BLaER1 treated with 17β-estradiol and CSF1 and Interleukin-3, amounts not matched to agents 10 nM and 100 nM (cell line): ENCODE measurements around the gene CRYL1.

Experiments
- H3K27ac ChIP-seq, 11 experiments: shearing (Covaris generic); formaldehyde crosslinking; 2 replicates each; pipeline ENCODE4 v1.8.1; 2022
- H3K27me3 ChIP-seq, 11 experiments: shearing (Covaris generic); formaldehyde crosslinking; 2 replicates each; pipeline ENCODE4 v1.8.1; 2022
- H3K36me3 ChIP-seq, 11 experiments: shearing (Covaris generic); formaldehyde crosslinking; 2 replicates each; pipeline ENCODE4 v1.8.1; 2022
- H3K4me1 ChIP-seq, 10 experiments: shearing (Covaris generic); formaldehyde crosslinking; 2 replicates each; pipeline ENCODE4 v1.8.1; 2022
- H3K4me2 ChIP-seq, 11 experiments: shearing (Covaris generic); formaldehyde crosslinking; 2 replicates each; pipeline ENCODE4 v1.8.1; 2022
- H3K4me3 ChIP-seq, 10 experiments: shearing (Covaris generic); formaldehyde crosslinking; 2 replicates each; pipeline ENCODE4 v1.8.1; 2022
- H3K9ac ChIP-seq, 11 experiments: shearing (Covaris generic); formaldehyde crosslinking; 2 replicates each; pipeline ENCODE4 v1.8.1; 2022
- H3K9me3 ChIP-seq, 11 experiments: shearing (Covaris generic); formaldehyde crosslinking; replicated peaks in 1 of 11; 2 replicates each; pipeline ENCODE4 v1.8.1; 2022
- H4K20me1 ChIP-seq, 11 experiments: shearing (Covaris generic); formaldehyde crosslinking; 2 replicates each; pipeline ENCODE4 v1.8.1; 2022
- Cebpa-rat ChIP-seq, 11 experiments: shearing (Covaris generic); IDR thresholded peaks; 2 replicates each; pipeline ENCODE4 v1.8.1; 2022

Gene CRYL1

DNA sequence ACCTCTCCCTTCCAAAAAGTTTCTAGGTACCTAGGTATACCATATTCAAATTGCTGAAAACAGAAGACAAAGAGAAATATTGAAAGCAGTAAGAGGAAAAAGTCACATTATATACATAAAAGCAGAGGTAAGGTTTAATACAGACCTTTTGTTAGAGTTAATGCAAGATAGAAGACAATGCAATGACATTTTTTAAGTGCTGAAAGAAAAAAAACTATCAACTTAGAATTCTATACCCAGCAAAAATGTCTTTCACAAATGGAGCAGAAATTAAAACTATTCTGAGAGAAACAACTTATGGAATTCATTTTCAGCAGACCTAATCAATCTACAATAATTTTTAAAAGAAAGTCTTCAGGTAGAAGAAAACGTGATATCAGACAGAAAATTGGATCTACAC is 77.2 kb downstream of the CRYL1 start:
- Histone ChIP-seq H3K9me3 (peaks cover 54 to 62% (median 58%) of the 10 kb centered on the region in 11 experiments), H3K36me3 (peaks cover 0 to 34% (median 6%) of the 10 kb centered on the region in 11 experiments; a peak in 7 of 22 replicates), H3K4me3 (no peak overlapping the region), H3K27me3 (no peaks in the 10 kb centered on the region), H4K20me1 (0 out of 22 replicates have a peak, but pooled peaks cover 0 to 4% (median 0%) of the 10 kb centered on the region in 11 experiments), H3K4me1 (peaks cover 0 to 16% (median 11%) of the 10 kb centered on the region in 10 experiments; a peak in 13 of 20 replicates), H3K9ac (no peak overlapping the region), H3K27ac (no peak overlapping the region), H3K4me2 (no peak overlapping the region)
- no peak for TF ChIP-seq Cebpa-rat (IDR thresholded peaks at IDR 0.05)

DNA sequence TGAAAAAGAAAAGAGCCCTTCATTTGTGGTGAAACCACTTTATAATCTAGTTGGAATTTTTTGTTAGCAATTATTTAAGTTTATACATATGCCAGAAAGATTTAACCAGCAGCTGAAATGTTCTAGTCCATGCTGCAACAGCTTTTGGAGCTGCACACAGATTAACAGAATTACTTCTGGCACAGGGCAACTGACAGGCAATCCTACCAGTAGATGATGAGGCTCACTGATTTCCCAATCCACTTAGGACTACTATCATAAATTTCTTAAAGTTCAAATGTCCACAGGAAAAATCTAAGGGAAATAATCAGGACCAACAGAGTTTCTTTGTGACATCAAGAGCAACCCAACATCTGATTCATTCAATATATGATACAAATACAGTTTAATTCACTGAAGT is 78.8 kb downstream of the CRYL1 start:
- peaks cover 54 to 61% (median 58%) of the 10 kb centered on the region in 11 experiments for H3K9me3 ChIP-seq
- H3K36me3 ChIP-seq, result peaks cover 0 to 34% (median 6%) of the 10 kb centered on the region in 11 experiments; a peak in 7 of 22 replicates
- no peak overlapping the region for H3K4me2 ChIP-seq
- H3K9ac ChIP-seq, result no peak overlapping the region
- peaks cover 0 to 20% (median 12%) of the 10 kb centered on the region in 10 experiments; a peak in 13 of 20 replicates for H3K4me1 ChIP-seq
- H4K20me1 ChIP-seq, result no peaks in the 10 kb centered on the region; a peak in 1 of 22 replicates
- no peak overlapping the region for H3K4me3 ChIP-seq
- no peaks in the 10 kb centered on the region for H3K27me3 ChIP-seq
- TF ChIP-seq Cebpa-rat (IDR thresholded peaks at IDR 0.05), result no peak
- H3K27ac ChIP-seq, result no peak overlapping the region

DNA sequence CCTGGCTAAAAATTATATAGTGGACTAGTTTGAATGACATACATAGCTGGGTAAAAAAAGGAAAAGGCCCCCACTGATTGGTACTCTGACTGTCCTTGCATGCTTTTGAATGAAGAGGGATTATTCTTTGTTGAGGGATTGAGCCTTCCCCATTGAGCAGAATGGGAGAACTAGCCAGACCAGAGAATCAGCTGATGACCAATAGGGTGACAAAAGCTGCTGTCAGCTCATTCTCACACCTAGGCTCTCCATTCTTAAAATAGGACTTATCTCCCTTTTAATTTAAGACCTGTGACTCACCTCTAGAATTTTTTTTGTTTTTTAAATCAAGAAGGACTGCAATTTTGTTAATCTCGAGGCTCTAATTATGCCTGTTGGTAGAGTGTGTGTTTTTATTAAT is 79.3 kb downstream of the CRYL1 start:
- Histone ChIP-seq H3K27ac (no peak overlapping the region), H4K20me1 (no peaks in the 10 kb centered on the region; a peak in 1 of 22 replicates), H3K9me3 (peaks cover 54 to 61% (median 58%) of the 10 kb centered on the region in 11 experiments), H3K36me3 (peaks cover 0 to 34% (median 6%) of the 10 kb centered on the region in 11 experiments; a peak in 7 of 22 replicates), H3K4me1 (peaks cover 0 to 15% (median 7%) of the 10 kb centered on the region in 10 experiments; a peak in 12 of 20 replicates), H3K4me3 (no peak overlapping the region), H3K9ac (no peak overlapping the region), H3K27me3 (no peaks in the 10 kb centered on the region), H3K4me2 (no peak overlapping the region)
- TF ChIP-seq Cebpa-rat (IDR thresholded peaks at IDR 0.05), result no peak

DNA sequence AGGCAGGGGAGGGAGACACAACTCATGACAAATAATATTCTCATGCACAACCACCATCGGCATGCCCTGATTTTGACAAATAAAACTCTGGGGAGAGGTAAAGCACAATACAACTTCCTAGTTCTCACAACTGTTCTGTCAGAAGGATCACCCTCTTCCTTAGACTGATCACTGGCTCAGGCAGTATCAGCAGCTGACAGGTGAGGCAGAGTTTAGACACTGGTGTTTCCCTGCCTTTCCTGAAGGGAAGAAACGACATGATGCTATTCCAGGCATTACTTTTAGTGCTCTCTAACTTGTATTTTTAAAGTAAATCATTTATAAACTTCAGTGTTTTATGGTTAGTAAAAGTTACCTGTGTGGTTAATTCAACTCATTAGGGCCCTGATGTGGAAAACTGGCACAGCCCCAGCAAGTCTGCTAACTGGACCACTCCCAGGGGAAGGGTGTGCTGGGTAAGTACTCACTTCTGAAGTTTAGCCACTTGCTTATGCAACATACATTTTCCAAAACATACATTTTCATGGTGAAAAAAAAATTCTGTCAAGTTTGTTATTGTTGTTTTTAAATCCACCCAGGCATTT is 82.8 kb downstream of the CRYL1 start:
- H3K27ac ChIP-seq, result no peak overlapping the region

DNA sequence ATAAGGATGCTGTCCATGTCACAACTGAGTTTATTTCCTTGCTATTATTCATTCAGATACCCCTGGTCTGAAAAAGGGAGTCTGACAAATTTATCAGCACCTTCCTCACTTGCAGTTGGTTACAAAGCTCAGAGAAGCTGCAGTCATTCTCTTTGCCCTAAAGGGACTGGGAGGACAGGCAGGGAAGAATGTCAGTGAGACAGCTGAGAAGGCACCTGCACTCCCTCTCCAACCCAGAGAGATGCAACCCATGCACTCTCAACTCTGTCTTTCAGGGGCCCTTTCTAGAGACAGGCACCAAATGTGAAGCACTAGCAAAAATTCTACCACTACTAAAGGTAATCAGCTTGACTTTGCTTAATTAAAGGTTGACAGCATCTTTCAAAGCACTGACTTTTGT is 83.3 kb downstream of the CRYL1 start:
- Histone ChIP-seq H3K4me1 (peaks cover 0 to 12% (median 5%) of the 10 kb centered on the region in 10 experiments; a peak in 3 of 20 replicates), H3K4me3 (no peak overlapping the region), H4K20me1 (no peaks in the 10 kb centered on the region; a peak in 1 of 22 replicates), H3K36me3 (peaks cover 0 to 30% (median 5%) of the 10 kb centered on the region in 11 experiments; a peak in 7 of 22 replicates), H3K4me2 (no peak overlapping the region), H3K27ac (no peak overlapping the region), H3K9me3 (peaks cover 23 to 30% (median 27%) of the 10 kb centered on the region in 11 experiments), H3K27me3 (no peaks in the 10 kb centered on the region), H3K9ac (no peak overlapping the region)
- TF ChIP-seq Cebpa-rat (IDR thresholded peaks at IDR 0.05), result no peak

More for the DNA sequence above, 82.8 kb downstream of the CRYL1 start:
- H3K9me3 ChIP-seq, result peaks cover 29 to 35% (median 32%) of the 10 kb centered on the region in 11 experiments
- no peaks in the 10 kb centered on the region for H3K27me3 ChIP-seq
- H4K20me1 ChIP-seq, result no peaks in the 10 kb centered on the region; a peak in 1 of 22 replicates
- no peak for TF ChIP-seq Cebpa-rat (IDR thresholded peaks at IDR 0.05)
- H3K4me1 ChIP-seq, result peaks cover 0 to 12% (median 5%) of the 10 kb centered on the region in 10 experiments; a peak in 3 of 20 replicates
- peak overlapping the region in 1 of 11 experiments; percentile 26; a peak in 1 of 22 replicates for H3K4me2 ChIP-seq
- no peak overlapping the region for H3K9ac ChIP-seq
- H3K4me3 ChIP-seq, result no peak overlapping the region
- peaks cover 0 to 33% (median 6%) of the 10 kb centered on the region in 11 experiments; a peak in 7 of 22 replicates for H3K36me3 ChIP-seq

DNA sequence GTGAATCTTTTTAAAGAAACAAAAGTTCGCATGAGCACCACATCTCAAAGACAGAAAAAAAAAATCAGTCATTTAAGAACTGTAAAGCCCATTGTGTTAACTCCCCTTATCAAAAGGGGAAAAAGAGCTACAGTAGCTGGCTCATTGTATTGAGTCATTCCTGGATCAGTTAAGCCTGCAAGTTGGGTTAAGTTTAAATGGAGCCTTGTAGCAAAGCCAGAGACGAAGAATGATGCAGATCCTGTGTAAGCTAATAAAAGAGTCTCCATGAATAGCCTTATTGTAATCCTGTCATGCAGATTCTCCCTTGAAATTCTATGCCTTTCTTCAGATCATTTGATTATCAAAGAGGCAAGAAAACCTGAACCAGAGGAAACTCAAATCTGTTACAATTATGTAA is 83.8 kb downstream of the CRYL1 start:
- Histone ChIP-seq H3K9me3 (peaks cover 19 to 25% (median 22%) of the 10 kb centered on the region in 11 experiments), H4K20me1 (no peaks in the 10 kb centered on the region; a peak in 1 of 22 replicates), H3K27me3 (no peaks in the 10 kb centered on the region), H3K27ac (no peak overlapping the region), H3K36me3 (peaks cover 0 to 30% (median 5%) of the 10 kb centered on the region in 11 experiments; a peak in 6 of 22 replicates), H3K9ac (no peak overlapping the region), H3K4me1 (peaks cover 0 to 12% (median 5%) of the 10 kb centered on the region in 10 experiments; a peak in 3 of 20 replicates), H3K4me2 (no peak overlapping the region), H3K4me3 (no peak overlapping the region)
- no peak for TF ChIP-seq Cebpa-rat (IDR thresholded peaks at IDR 0.05)

DNA sequence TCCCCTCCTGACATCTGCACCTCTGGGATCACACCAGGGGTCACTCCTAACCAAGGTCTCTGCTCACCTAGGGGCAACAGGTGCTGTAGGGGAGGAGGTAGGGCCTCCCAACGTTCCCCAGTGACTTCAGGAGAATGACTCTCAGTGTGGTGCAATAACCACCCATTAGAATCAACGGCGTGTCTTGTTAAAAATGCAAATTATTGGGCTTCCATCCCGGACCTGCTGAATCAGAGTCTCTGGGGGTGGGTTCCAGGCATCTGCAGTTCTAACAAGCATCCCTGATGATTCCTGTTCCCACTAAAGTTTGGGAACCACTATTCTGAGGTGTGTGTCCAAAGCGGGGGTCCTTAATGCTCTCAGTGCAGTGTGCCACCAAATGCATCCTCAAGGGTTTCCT is 84.6 kb downstream of the CRYL1 start:
- Histone ChIP-seq H3K4me2 (no peak overlapping the region), H3K27me3 (no peaks in the 10 kb centered on the region), H3K4me3 (no peak overlapping the region), H3K9ac (no peak overlapping the region), H3K4me1 (peaks cover 0 to 12% (median 5%) of the 10 kb centered on the region in 10 experiments; a peak in 3 of 20 replicates), H3K27ac (no peak overlapping the region), H3K36me3 (peaks cover 0 to 31% (median 1%) of the 10 kb centered on the region in 11 experiments; a peak in 6 of 22 replicates), H3K9me3 (peaks cover 11 to 16% (median 14%) of the 10 kb centered on the region in 11 experiments), H4K20me1 (no peaks in the 10 kb centered on the region; a peak in 1 of 22 replicates)
- no peak for TF ChIP-seq Cebpa-rat (IDR thresholded peaks at IDR 0.05)

DNA sequence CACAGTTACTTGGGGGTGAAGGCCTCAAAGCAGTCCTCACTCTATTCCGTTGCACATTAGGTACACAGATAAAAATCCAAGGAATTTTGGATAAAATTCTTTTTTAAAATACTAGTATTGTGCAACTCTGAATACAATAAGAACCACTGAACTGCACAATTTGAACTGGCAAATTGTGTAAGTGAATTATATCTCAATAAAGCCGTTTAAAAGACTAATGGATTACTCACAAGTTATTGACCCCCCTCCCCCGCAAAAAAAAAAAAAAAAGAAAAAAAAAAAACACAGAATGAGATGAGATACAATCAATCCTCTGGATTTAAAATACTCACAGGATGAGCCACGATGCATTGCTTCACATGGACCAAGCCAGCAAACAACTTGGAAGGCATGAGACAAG is 86.4 kb downstream of the CRYL1 start:
- peaks cover 0 to 16% (median 6%) of the 10 kb centered on the region in 11 experiments; a peak in 11 of 22 replicates for H3K9me3 ChIP-seq
- TF ChIP-seq Cebpa-rat (IDR thresholded peaks at IDR 0.05), result no peak

DNA sequence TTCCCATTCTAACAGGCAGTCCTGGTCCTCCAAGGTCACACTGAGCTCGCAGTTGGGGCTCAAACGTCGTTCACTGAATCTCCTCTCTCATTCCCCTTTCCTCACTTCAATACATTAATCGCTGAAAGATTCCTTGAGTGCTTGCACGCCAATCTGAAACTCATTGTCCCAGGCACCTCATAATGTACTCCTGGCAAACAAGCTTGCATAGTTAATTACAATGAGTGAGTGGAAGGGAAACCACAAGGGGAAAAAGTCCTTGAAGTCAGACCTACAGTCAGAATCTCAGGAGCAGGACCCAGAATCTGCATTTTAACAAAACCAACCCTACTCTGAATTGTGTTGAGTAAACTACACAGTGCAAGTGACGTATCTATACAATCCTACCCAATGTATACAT is 86.9 kb downstream of the CRYL1 start:
- no peak overlapping the region for H3K27ac ChIP-seq
- no peaks in the 10 kb centered on the region for H3K27me3 ChIP-seq
- H4K20me1 ChIP-seq, result no peaks in the 10 kb centered on the region; a peak in 1 of 22 replicates
- no peak overlapping the region for H3K4me2 ChIP-seq
- TF ChIP-seq Cebpa-rat (IDR thresholded peaks at IDR 0.05), result no peak
- peaks cover 0 to 35% (median 0%) of the 10 kb centered on the region in 11 experiments; a peak in 3 of 22 replicates for H3K36me3 ChIP-seq
- H3K9ac ChIP-seq, result no peak overlapping the region
- peaks cover 0 to 12% (median 5%) of the 10 kb centered on the region in 10 experiments; a peak in 3 of 20 replicates for H3K4me1 ChIP-seq
- H3K9me3 ChIP-seq, result peaks cover 0 to 19% (median 10%) of the 10 kb centered on the region in 11 experiments; a peak in 14 of 22 replicates
- H3K4me3 ChIP-seq, result no peak overlapping the region

More for the DNA sequence above, 86.4 kb downstream of the CRYL1 start:
- no peak overlapping the region for H3K4me2 ChIP-seq
- no peak overlapping the region for H3K4me3 ChIP-seq
- peaks cover 0 to 12% (median 5%) of the 10 kb centered on the region in 10 experiments; a peak in 3 of 20 replicates for H3K4me1 ChIP-seq
- no peaks in the 10 kb centered on the region; a peak in 1 of 22 replicates for H4K20me1 ChIP-seq
- no peak overlapping the region for H3K27ac ChIP-seq
- peaks cover 0 to 35% (median 0%) of the 10 kb centered on the region in 11 experiments; a peak in 3 of 22 replicates for H3K36me3 ChIP-seq
- H3K9ac ChIP-seq, result no peak overlapping the region
- no peaks in the 10 kb centered on the region for H3K27me3 ChIP-seq
